ENCODE data around the gene PAPOLG.

PAPOLG gene

DNA sequence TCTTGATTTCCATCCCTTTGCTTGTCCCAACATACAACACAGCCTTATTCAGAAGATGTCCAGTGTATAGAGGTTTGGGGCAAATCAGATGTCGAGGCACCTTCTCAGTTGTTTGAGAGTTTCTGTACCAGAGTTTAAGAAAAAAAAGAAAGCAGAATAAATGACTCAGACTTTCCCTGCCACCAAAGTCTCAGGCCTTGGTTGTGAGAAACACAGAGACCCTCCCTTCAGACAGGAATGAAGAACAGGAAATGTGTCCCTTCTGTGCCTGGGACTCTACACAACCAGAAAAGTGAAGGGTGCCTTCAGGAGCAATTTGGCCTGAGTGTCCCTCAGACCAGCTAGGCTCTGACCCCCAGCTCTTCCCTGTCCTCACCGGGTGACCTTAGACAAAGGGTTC lies 88.0 kb downstream of the PAPOLG start:
- no peak overlapping the region for H3K4me3 ChIP-seq (ENCODE audit: low read depth, low read length)
- TF ChIP-seq, protein P1, sequence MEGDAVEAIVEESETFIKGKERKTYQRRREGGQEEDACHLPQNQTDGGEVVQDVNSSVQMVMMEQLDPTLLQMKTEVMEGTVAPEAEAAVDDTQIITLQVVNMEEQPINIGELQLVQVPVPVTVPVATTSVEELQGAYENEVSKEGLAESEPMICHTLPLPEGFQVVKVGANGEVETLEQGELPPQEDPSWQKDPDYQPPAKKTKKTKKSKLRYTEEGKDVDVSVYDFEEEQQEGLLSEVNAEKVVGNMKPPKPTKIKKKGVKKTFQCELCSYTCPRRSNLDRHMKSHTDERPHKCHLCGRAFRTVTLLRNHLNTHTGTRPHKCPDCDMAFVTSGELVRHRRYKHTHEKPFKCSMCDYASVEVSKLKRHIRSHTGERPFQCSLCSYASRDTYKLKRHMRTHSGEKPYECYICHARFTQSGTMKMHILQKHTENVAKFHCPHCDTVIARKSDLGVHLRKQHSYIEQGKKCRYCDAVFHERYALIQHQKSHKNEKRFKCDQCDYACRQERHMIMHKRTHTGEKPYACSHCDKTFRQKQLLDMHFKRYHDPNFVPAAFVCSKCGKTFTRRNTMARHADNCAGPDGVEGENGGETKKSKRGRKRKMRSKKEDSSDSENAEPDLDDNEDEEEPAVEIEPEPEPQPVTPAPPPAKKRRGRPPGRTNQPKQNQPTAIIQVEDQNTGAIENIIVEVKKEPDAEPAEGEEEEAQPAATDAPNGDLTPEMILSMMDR (IDR thresholded peaks at IDR 0.05; ENCODE audit: low read depth, low read length) = no peak

DNA sequence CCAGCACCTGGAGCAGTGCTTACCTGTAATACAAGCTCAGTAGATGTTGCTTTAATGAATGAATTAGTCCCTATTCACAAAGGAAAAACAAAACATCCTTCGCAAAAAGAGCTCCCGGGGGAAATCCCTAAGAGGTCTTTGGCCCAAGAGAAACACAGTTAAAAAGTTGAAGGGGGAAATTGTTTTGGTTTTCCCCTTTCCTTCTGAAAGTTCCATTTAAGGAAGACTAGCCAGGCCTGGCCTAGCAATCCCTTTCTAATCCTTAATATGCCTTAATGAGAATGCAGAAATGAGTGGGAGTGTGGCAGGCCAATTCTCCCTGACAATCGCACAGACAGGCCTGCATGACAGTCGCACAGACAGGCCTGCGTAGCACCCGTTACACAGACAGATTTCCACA lies 91.8 kb downstream of the PAPOLG start:
- no peak overlapping the region for H3K4me3 ChIP-seq (ENCODE audit: low read depth, low read length)
- TF ChIP-seq, protein P1 (IDR thresholded peaks at IDR 0.05; ENCODE audit: low read depth, low read length) = no peak
